Gastrocnemius medialis (tissue), 4 donors: ENCODE data around the gene HIGD1C.

Source experiments
- POLR2A ChIP-seq, 2 donors: fragments of 450-650 bp; IDR thresholded peaks; one replicate each; pipeline ENCODE4 v1.6.1; 2017; ENCODE audit warnings: antibody characterized with exemption in 2 of 2, mild to moderate bottlenecking in 2 of 2, moderate library complexity in 2 of 2
- TF ChIP-seq, protein P1 (sequence below), 5 experiments: fragments of 450-650 bp in 3 of 5; fragments of 200-600 bp in 2 of 5; sonication (generic) in 2 of 5; IDR thresholded peaks in 4 of 5; conservative IDR thresholded peaks in 1 of 5; 1 replicate in 4 of 5; 2 replicates in 1 of 5; pipeline ENCODE4 v1.5.1; 2016 to 2019; ENCODE audit warnings: antibody characterized with exemption in 5 of 5, mild to moderate bottlenecking in 3 of 5, moderate library complexity in 3 of 5

DNA sequence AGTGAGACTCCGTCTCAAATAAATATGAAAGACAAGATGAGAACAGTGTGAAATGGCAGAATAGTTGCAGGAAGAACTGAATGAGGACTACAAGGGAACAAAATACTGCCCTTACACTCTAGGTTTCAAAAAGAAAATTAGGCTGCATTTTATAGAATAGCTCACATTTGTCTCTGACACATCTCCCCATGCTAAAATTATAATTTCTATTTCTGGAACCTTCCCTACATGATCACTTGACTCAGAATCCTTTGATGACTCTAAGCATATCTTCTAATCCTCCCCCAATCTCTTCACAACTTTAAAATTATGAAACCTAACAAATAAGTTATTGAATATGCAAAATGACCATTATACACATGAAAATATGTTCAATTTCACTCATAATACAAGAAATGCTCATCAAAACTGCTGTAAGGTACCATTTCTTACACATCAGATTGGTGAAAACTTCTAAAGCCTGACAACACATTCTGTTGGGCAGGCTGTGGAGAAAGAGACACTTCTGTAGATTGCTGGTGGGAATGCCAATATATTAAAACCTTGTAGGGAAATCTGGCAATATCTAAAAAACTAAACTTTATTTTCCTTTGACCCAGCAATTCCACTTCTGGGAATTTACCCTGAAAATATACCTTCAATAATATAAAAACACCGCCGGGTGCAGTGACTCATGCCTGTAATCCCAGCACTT, 4.3 kb upstream of the HIGD1C start:
- no peak for TF ChIP-seq POLR2A (IDR thresholded peaks at IDR 0.05)
- TF ChIP-seq, protein P1, sequence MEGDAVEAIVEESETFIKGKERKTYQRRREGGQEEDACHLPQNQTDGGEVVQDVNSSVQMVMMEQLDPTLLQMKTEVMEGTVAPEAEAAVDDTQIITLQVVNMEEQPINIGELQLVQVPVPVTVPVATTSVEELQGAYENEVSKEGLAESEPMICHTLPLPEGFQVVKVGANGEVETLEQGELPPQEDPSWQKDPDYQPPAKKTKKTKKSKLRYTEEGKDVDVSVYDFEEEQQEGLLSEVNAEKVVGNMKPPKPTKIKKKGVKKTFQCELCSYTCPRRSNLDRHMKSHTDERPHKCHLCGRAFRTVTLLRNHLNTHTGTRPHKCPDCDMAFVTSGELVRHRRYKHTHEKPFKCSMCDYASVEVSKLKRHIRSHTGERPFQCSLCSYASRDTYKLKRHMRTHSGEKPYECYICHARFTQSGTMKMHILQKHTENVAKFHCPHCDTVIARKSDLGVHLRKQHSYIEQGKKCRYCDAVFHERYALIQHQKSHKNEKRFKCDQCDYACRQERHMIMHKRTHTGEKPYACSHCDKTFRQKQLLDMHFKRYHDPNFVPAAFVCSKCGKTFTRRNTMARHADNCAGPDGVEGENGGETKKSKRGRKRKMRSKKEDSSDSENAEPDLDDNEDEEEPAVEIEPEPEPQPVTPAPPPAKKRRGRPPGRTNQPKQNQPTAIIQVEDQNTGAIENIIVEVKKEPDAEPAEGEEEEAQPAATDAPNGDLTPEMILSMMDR (IDR thresholded peaks at IDR 0.05 in 4 of 5, conservative IDR thresholded peaks at IDR 0.05 in 1 of 5), result no peak
